NCI-H128 (cell line): Measurements from ENCODE around the gene SHC2.
"Not testable (repeated sequence)": the region's sequence is repeated elsewhere in the genome, so short reads cannot be mapped to it uniquely, and the experiment has no call there.

Experiments
- DNase-seq: peaks from one replicate; lab custom pipeline; 2025; ENCODE audit not compliant: unreplicated experiment; lab: John Stamatoyannopoulos, UW

Gene SHC2

DNA sequence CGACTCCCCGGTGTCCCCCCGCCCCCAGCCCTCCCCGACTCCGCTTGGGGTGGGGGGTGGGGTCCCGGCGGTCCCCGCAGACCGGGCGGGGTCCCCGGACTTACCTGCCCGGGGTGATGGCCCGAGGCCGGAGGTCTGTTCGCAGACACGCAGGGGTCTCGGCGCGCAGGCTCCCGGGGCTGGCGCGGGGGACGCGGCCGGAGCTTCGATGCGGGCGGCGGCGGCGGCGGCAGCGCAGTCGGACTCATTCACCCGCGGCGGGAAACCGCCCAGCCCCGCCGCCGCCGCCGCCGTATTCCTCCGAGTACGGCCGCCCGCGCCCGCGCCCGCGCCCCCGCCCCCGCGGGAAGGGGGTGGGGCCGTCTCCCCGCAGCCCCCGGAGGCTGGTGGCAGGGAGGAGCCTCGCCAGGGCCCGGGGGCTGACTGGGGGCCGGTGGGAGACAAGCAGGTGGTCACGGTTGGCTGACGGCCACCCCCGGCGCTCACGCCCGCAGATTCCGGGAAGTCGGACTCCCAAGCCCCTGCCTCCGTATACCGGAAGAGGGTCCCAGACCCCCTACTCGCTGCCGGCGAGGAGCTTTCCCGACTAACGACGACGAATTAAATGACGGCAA, 51.8 kb downstream of the SHC2 start, which contains the start of gene C2CD4C:
Gene C2CD4C (minus strand): TSS at position 246 of the 614 bp plus-strand sequence. CDS start 786 bp downstream, outside the sequence.
- no peak for DNase-seq

DNA sequence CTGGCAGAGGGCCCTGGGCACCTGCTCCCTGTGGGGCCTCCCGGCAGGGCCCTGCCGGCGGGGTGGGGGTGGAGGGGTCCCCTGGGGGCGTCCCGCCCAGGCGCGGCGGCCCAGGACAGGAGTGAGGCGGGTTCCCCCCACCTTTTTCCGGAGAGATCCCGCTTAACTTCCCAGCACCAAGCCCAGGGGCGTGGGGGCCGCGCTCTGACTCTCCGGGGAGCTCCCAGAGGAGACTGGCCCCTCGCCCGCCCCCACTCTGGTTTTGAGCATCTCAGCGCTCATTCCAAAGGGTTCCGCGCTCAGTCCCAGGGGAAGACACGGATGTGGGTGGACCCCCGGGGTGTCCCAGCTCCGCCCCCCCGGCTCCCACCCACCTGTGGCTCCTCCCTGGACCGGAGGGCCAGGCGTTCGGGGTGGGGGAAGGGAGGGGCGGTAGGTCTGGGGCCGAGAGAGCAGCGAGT, 52.4 kb downstream of the SHC2 start:
- no peak for DNase-seq

DNA sequence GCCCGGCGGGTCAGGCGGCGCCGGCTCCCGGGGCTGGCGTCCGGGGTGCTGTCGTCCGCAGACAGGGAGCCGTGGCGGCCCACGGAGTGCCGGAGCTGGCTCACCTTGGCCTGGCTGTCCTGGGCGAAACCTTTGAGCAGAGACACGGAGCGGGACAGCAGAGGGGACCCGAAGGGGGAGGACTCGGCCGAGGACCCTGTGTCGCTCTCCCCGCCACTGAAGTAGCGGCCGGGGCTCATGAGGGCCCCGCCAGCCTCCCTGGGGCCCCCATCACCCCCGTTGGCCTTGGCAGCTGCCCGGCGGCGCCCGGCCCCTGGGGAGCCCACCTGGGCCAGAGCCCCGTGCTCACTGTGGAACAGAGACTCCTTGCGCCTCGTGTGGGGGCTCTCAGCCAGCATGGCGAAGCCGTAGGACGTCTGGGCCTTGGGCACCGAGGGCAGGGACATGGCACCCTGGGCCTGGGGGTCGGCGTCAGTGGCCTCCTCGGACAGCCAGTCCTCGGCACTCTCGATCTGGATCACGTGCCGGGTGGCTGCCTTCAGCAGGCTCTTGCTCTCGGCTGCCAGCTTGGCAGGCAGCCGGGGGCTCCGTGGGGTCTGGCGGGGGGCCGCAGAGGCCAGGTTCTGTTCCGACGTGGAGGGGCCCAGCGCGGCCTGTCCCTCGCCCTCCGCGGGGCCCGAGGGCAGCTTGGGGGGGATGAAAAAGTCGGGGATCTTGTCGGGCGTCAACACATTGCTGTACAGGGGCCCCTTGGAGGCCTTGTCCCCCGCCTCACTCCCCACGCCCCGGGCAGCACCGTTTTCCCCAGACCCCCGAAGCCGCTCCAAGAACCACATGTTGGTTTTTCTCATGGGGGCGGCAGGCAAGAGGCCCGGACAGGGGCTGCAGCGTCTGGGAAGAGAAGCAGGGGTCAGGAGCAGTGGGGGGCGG, 53.1 kb downstream of the SHC2 start:
- no peak for DNase-seq

DNA sequence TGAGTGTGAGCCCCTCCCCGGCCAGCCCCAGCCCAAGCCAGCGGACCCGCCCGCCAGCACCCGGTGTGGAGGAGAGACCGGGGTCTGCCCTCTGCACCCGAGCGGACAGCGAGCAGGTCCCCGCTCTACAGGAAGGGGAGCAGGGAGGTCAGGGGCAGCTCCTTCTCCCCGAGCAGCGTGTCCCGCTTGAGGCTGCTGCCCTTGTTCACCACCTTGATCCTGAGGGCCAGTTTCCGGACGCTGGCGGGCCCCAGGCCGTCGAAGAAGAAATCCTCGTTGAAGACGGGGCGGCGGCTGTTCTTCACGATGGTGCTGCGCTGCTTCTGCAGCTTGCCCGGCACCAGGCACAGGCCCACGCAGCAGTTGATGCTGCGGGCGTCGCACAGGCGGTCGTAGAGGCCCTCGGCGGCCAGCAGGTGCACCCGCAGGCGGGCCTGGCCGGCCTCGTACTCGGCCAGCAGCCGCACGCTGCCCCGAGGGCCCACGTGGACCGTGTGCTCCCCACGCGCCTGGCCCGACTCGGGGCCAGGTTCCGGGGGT, 53.8 kb downstream of the SHC2 start:
- DNase-seq, result no peak

DNA sequence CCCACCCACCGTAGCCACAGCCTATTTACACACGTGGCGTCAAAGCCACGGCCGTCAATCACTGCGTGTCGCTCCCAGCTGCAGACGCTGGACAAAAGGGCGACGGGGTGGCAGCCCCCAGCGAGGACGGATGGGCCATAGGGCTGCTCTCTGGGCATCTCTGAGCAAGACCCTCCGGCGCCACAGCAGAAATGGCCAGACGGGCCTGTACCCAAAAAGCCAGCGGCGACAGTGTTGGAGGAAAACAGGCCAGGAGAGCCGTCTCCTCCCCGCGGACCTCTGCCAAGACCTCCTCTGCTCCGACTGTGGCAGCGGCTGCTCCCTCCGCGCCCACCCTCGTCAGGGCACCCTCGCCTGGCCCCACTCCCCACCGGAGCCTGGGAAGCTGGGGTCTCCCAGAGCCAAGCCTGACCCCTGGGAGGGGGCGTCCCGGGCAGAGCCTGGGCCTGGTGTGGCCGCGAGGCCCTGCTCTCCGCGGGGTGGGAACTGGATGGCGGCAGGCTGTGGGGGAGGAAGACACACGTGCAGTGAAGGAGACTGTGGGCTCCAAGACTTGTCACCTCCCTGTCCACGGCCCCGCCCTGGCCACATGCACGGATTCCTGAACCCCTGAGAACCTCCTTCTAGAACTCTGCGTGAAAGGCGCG, 54.6 kb downstream of the SHC2 start:
- no peak for DNase-seq

DNA sequence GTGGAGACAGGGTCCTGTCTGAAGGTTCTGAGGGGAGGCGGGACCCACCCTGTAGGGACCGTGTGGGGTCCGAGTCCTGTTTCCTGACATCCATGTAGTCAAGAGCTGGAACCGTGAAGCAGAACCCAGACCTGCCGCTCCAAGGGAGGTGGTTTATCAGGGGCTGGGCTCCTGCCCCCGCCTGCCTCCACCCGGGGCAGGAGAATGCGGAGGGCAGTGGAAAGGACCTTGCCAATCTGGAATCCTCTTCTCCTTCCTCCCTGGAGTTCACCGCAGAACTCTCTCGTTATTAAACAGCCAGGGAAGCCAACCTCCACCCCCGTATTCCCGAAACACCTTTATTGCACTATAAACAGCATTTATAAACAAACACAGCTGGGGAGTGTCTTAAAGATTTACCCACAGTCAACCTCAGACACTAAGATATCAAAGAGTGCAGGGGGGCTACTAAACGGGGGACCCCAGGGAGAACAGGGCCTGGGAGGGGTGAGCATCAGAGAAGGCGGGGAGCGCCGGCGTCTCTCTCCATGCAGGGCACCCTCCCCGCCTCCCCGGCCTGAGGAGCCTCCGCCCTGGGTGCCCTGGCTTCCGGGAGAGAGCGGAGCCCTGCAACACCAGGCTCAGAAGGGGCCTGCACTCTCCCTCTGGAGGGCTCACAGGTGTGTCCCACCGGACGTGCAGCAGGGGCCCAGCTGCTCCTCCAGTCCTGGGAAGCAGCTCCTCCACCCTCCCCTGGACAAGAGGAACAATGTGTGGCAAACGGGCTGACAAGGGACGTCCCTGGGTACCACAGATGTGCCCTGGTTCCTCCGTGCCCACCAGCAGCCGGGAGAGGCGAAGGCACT, 55.5 kb downstream of the SHC2 start:
- no peak for DNase-seq

DNA sequence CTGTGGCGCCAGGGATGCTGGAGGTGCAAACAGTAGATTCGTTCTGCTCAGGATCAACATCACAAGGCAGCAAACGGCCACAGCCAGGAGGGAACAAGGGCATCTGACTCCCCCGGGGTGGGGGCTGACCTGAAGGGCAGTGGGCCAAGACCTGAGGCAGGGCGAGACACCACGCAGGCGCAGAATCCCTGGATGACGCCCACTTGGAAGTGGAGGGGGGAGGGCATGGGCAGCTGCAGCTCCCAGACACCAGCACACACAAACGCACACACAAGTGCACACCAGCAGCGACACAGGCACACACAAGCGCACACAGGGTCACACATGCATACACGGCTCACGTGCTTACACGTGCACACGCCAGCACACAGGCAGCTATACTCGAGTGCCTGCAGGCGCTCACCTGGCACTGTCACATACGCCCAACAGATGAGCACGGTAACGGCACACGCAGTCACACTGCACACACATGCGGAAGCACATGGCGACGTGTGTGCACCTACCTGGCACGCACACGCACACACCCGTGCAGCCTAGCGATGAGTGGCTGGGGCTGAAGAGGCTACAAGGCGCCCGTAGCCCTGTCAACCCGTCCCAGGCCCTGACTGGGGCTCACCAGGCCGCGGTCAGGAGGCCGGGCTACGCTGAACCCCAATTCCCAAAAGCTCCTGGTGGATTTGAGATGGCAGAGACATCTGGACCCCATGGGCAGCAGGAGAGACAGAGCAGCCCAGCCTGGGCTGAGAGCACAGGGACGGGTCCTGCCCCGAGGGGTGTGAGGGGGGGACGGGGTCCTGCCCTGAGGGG, 57.4 kb downstream of the SHC2 start:
- no peak for DNase-seq

DNA sequence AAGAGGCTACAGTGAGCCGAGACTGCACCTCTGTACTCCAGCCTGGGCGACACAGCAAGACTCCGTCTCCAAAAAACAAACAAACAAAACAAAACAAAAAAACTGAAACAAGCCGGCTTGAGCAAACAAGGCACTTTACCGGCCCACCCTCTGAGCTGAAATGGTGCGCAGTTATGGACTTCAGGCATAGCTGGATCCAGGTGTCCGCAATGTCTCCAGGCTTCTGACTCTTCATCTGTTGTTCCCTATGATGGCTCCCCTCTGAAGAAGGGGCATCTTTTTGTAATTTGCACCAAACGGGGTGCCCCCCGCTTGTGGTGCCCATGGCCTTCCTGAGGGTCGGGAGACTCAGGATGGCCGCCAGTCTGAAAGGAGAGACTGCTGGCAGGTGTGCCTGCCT, 58.0 kb downstream of the SHC2 start:
- no peak for DNase-seq

DNA sequence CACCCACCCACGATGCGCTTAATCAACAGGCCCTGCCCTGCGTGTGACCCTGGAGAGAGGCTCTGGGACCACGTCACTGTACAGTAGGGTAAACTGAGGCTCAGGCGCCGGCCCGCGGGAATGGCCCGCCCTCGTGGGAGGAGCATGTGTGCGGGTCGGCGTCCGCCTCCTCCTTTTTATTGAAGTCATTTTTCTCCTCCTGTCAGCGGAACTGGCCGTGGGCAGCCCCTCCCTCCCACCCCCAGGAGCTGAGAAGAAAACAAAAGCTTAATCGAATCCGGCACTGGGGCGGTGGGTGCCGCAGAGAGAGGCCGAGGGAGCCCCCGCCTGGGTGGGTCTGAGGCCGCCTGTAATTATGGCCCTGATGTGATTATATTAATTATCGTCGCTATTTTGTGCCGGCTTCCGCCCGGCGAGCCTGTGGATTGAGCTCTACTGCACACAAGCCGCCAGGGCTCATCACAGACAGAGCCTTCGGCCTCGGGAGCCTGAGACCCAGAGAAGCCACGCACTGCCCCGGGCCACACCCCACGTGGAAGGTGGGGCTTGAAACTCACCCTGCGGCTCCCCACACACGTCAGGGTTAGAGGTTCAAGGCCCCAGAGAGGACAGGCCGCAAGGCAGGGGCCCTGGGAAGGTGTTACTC, 58.8 kb downstream of the SHC2 start:
- DNase-seq, result no peak

DNA sequence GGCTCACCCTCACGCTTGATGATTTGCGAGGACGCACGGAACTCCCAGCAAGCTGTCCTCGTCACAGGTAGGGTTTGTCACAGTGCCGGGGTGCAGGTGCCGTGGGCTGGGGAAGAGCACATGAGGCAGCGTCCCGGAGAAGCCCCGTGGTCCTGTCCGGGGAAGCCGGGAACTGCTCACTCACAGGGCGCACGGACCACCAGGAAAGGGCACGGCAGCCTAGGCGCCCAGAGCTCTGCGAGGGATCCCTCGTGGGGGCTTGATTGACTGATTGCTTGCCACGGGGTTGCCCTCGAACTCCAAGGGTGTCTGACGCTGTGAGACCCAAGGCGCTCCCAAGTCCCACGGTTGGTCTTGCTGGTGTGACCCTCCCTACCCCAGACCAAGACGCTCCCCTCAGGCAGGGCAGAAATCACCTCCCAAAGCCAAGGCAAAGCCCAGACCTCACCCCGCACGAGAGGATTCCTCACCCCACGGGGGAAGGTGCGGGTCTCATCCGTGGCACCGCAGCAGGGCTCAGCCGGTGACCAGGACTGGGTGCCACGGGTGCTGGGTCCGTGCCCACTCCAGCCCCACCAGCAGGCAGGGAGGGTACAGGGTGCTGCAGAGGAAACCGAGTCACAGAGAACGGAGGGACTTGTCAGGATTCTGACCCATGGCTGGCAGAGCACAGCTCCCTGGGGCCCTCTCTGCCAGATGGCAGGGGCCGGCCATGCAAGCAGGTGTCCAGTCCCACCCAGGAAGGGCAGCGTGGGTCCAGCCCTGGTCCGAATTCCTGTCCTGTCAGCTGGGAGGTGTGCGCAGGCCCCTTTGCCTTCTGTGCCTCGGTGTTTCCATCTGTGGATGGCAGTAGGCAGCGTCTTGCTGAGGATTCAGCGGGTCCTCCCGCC, 59.6 kb downstream of the SHC2 start:
- DNase-seq, result no peak

DNA sequence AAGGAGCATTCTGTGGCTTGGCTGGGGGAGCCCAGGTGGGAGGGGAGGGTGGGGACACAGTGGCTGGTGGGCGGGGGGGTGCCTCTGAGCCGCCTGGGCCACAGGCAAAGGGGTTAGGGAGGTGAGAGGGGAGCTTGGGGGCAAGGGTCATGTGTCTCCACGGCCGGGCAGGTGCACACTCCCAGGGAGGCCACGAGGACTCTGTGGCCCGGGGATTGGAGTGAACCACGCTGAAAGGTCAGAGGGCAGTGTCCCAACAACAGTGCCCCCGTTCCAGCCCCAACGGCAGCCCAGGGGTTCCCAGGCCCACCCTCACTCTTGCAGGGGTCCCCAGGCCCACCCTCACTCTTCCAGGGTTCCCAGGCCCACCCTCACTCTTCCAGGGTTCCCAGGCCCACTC, 61.5 kb downstream of the SHC2 start:
- DNase-seq, result no peak

DNA sequence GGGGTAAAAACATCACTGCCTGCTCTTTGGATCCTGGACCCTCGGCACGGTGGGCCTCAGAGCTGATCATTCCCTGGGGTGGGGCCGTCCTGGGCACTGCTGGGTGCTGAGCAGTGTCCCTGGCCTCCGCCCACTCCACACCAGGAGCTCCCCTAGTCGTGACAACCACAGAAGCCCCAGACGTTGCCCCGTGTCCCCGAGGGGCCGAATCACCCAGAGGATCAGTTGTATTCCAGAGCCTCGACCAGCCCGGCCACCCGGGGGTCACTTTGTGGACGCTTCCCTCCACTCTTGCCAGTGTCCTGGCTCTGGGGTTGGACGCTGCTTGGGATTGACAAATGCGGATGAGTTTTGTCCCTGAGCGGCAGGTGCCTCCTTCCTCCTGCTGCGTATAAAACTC, 62.1 kb downstream of the SHC2 start:
- no peak for DNase-seq

DNA sequence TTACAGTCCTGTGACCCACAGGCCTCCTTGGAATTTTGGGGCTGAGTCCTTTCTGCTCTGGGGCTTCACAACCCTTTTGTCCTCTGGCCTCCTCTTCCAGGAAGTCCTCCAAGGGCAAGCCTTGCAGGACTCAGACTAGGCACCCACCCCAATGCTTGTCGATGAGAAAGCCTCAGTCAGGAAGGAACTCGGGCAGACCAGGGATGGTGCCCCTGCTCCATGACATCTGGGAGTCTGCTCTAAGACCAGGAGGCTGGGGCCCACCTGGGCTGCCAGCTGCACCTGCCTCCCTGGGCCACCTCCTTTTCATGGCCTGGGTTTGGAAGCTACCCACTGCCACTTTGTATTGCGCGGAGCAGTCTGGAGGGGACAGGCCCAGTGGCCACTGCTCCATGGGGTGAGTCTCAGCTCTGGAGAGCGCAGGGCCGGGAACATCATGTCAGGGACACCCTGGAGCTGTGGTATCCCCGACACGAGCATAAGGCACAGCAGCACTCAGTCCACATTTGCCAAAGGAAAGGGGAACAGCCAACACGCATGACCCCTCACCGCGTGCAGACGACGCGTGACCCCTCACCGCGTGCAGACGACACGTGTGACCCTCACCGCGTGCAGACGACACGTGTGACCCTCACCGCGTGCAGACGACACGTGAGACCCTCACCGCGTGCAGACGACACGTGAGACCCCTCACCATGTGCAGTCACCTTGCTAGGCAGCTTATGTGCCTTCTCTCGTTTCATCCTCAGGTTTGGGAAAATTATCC, 62.7 kb downstream of the SHC2 start:
- DNase-seq, result no peak

DNA sequence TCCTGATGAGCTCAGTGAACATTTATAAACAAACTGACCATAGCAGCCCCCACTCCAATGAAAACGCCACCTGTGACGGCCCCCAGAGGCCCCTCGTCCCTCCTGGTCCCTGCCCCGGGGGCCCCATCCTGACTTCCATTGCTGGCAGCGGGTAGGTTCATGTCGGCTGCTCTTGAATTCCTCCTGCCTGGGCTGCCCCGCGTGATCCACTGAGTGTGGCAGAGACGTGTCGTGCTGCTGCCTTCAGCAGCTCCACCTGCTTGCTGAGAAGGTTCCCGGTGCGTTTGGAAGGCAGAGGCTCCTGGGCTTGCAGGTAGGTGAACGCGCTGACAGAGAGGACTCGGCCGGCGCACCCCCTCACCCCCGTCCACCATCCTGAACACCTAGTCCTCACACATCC, 63.5 kb downstream of the SHC2 start:
- no peak for DNase-seq

DNA sequence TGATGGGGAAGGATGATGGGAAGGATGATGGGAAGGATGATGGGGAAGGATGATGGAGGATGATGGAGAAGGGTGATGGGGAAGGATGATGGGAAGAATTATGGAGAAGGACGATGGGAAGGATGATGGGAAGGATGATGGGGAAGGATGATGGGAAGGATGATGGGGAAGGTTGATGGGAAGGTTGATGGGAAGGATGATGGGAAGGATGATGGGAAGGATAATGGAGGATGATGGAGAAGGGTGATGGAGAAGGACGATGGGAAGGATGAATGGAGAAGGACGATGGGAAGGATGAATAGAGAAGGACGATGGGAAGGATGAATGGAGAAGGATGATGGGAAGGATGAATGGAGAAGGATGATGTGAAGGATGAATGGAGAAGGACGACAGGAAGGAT, 65.4 kb downstream of the SHC2 start:
- no peak for DNase-seq

DNA sequence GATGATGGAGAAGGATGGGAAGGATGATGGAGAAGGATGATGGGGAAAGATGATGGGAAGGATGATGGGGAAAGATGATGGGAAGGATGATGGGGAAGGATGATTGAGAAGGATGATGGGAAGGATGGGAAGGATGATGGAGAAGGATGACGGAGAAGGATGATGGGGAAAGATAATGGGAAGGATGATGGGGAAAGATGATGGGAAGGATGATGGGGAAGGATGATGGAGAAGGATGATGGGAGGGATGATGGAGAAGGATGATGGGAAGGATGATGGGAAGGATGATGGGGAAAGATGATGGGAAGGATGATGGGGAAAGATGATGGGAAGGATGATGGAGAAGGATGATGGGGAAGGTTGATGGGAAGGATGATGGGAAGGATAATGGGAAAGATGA, 66.0 kb downstream of the SHC2 start:
- DNase-seq, result not testable (repeated sequence)

DNA sequence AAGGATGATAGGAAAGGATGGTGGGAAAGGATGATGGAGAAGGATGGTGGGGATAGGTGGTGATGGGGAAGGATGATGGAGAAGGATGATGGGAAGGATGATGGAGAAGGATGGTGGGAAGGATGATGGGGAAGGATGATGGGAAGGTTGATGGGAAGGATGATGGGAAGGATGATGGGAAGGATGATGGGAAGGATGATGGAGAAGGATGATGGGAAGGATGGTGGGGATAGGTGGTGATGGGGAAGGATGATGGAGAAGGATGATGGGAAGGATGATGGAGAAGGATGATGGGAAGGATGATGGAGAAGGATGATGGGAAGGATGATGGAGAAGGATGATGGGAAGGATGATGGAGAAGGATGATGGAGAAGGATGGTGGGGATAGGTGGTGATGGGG, 67.3 kb downstream of the SHC2 start:
- DNase-seq, result not testable (repeated sequence)
